ENCODE results near the gene LAX1. TPM values are rescaled to one million over a fixed set of nuclear protein-coding genes. Genes with fewer than 3 reads are reported as not detected.

LAX1 gene
- total RNA-seq, 1 donor from 2014 or later: 0.07 TPM

DNA sequence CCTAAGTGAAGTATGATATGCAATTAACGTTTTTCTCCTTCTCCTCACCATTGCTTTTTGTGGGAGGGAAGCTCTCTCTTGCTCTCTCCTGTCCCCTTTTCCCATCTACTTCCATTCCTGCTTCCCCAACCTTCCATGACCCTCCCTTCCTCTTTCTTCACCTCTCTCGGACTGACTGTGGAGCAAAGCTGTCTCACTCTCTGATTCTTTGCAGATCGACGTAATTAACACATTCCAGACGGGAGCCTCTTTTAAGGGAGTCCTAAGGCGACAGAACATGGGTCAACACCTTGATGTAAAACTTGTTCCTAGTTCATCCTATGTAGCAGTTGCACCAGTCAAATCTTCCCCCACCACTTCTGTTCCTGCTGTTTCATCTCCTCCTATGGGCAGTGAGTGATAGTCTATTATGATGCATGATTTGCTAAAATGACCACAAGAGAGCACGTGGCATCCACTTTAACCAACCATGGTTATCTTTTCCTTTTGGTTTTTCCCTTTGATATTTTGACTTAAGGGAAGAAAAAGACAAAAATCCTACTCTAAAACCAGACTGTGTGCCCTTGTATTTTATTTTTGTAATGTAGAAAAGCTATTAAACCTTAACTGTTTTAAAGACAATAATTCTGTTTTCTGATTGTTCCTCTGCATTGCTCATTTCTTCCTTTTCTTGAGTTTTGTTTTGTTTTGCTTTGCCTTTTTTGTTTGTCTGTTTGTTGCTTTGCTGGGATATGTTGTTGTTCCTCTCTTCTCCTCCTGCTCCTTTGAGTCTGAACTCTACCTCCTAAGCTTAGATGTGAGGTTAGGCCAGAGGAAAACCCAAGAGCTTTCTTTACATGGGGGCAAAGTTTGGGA, 31.7 kb upstream of the LAX1 start:
- Mint-ChIP-seq H3K36me3 (ENCODE audit: low read depth) (peaks cover 38% of the 10 kb centered on the region), H3K4me3 (ENCODE audit: unreplicated experiment) (no peak overlapping the region), H3K27me3 (ENCODE audit: low read depth) (no peaks in the 10 kb centered on the region), H3K9me3 (ENCODE audit: low read depth) (no peaks in the 10 kb centered on the region), H3K27ac (ENCODE audit: unreplicated experiment) (no peak overlapping the region), H3K4me1 (ENCODE audit: low read depth) (no peaks in the 10 kb centered on the region)
- TF ChIP-seq, protein P1, sequence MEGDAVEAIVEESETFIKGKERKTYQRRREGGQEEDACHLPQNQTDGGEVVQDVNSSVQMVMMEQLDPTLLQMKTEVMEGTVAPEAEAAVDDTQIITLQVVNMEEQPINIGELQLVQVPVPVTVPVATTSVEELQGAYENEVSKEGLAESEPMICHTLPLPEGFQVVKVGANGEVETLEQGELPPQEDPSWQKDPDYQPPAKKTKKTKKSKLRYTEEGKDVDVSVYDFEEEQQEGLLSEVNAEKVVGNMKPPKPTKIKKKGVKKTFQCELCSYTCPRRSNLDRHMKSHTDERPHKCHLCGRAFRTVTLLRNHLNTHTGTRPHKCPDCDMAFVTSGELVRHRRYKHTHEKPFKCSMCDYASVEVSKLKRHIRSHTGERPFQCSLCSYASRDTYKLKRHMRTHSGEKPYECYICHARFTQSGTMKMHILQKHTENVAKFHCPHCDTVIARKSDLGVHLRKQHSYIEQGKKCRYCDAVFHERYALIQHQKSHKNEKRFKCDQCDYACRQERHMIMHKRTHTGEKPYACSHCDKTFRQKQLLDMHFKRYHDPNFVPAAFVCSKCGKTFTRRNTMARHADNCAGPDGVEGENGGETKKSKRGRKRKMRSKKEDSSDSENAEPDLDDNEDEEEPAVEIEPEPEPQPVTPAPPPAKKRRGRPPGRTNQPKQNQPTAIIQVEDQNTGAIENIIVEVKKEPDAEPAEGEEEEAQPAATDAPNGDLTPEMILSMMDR (IDR thresholded peaks at IDR 0.05): no peak
- no peak for DNase-seq (ENCODE audit: low spot score)

DNA sequence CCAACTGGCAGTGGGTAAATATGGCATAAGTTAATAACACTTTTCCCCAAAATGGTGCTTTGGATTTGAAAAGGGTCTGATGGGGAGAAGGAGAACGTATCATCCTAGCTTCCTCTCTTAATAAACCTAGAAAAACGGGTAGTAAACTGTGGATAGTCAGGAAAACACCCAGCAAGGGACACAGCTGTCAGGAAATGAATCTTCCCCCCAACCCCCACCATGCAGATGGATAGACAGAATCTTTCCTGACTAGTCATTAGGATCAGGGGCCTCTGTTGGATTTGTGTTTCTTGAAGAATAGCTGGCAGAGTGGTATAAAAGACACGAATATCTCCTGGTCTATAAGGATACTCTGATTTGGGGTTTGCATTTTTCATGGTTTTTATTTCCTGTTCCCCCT, 22.5 kb upstream of the LAX1 start:
- H3K9me3 Mint-ChIP-seq (ENCODE audit: low read depth): no peaks in the 10 kb centered on the region
- H3K4me3 Mint-ChIP-seq (ENCODE audit: unreplicated experiment): no peak overlapping the region
- no peak for DNase-seq (ENCODE audit: low spot score)
- peaks cover 10% of the 10 kb centered on the region for H3K4me1 Mint-ChIP-seq (ENCODE audit: low read depth)
- peaks cover 35% of the 10 kb centered on the region for H3K36me3 Mint-ChIP-seq (ENCODE audit: low read depth)
- TF ChIP-seq, protein P1 (IDR thresholded peaks at IDR 0.05): no peak
- no peaks in the 10 kb centered on the region for H3K27me3 Mint-ChIP-seq (ENCODE audit: low read depth)
- H3K27ac Mint-ChIP-seq (ENCODE audit: unreplicated experiment): no peak overlapping the region

DNA sequence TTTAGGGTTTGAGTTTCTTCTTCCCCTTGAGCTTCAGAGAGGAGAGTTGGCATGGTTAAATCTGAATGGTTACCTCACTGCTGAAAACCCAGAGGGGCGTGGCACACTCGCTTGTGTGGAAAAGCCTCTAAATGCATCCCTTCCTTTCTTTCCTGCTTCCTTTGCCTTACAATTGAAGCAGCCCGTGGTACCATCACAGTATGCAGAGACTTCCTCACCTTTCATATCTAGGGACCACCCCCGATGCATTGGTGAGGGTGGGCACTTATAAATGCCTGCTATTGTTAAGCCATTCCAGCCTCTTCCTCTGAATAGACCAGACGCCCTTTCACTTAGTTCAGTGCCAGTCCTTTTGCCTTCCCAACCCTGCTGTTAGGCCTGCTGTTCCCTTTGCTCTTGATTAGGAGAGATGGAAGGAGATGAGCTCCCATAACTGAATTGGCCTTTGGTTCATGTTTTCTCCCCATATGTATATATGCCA, 21.9 kb upstream of the LAX1 start:
- H3K27ac Mint-ChIP-seq (ENCODE audit: unreplicated experiment): no peak overlapping the region
- no peaks in the 10 kb centered on the region for H3K27me3 Mint-ChIP-seq (ENCODE audit: low read depth)
- no peak overlapping the region for H3K4me3 Mint-ChIP-seq (ENCODE audit: unreplicated experiment)
- H3K4me1 Mint-ChIP-seq (ENCODE audit: low read depth): peaks cover 10% of the 10 kb centered on the region
- no peaks in the 10 kb centered on the region for H3K9me3 Mint-ChIP-seq (ENCODE audit: low read depth)
- TF ChIP-seq, protein P1 (IDR thresholded peaks at IDR 0.05): no peak
- H3K36me3 Mint-ChIP-seq (ENCODE audit: low read depth): peaks cover 30% of the 10 kb centered on the region
- DNase-seq (ENCODE audit: low spot score): no peak

- TF ChIP-seq, protein P1 (IDR thresholded peaks at IDR 0.05): no peak
- no peak overlapping the region for H3K4me3 Mint-ChIP-seq (ENCODE audit: unreplicated experiment)
- no peaks in the 10 kb centered on the region for H3K9me3 Mint-ChIP-seq (ENCODE audit: low read depth)
- H3K4me1 Mint-ChIP-seq (ENCODE audit: low read depth): peaks cover 10% of the 10 kb centered on the region
- DNase-seq (ENCODE audit: low spot score): no peak
- peaks cover 21% of the 10 kb centered on the region for H3K36me3 Mint-ChIP-seq (ENCODE audit: low read depth)
- no peaks in the 10 kb centered on the region for H3K27me3 Mint-ChIP-seq (ENCODE audit: low read depth)
- H3K27ac Mint-ChIP-seq (ENCODE audit: unreplicated experiment): no peak overlapping the region
Measured at GRCh38 chr1:203744075-203744972, 20.7 kb upstream of the LAX1 start.

DNA sequence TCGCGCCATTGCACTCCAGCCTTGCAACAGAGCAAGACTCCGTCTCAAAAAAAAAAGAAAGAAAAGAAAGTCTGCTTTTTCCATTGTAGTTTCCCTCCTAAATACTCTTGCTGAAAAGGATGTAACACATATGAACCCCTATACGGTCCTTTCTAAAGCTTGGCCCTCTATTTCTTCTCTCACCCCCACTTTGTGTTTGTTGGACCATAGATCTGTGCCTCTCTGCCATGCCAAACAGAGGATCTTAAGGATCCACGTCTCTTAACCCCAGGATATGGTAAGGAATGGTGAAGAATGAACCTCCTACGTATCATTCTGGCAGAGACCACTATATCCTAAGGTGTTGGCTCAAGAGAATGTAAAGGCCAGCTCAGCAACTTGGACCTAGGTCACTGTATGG, 18.7 kb upstream of the LAX1 start:
- Mint-ChIP-seq H3K36me3 (ENCODE audit: low read depth) (peaks cover 9% of the 10 kb centered on the region), H3K27me3 (ENCODE audit: low read depth) (no peaks in the 10 kb centered on the region), H3K4me1 (ENCODE audit: low read depth) (peaks cover 18% of the 10 kb centered on the region), H3K9me3 (ENCODE audit: low read depth) (no peaks in the 10 kb centered on the region), H3K27ac (ENCODE audit: unreplicated experiment) (no peak overlapping the region), H3K4me3 (ENCODE audit: unreplicated experiment) (no peak overlapping the region)
- TF ChIP-seq, protein P1 (IDR thresholded peaks at IDR 0.05): no peak
- DNase-seq (ENCODE audit: low spot score): no peak

Measured in chondrocyte (in vitro differentiated cells).